ENCODE data around the gene PAX5. TPM values are rescaled to one million over a fixed set of nuclear protein-coding genes. Genes with fewer than 3 reads are reported as not detected.

PAX5 gene
- total RNA-seq, 2 donors from 2014 or later = 0.52 TPM; not detected in 1

GRCh38 chr9:37035648-37036370, 1.7 kb upstream of the PAX5 start:
- H3K4me1 ChIP-seq = peaks cover 38% of the 10 kb centered on the region
- TF ChIP-seq POLR2A (IDR thresholded peaks at IDR 0.05) (no peak), CTCF (IDR thresholded peaks at IDR 0.05) (no peak)
- peaks cover 0 to 3% (median 0%) of the 10 kb centered on the region in 3 donors for H3K9me3 ChIP-seq
- H3K27ac ChIP-seq = no peak overlapping the region
- no peaks in the 10 kb centered on the region for H3K36me3 ChIP-seq (replicated peaks in 1 of 2; ENCODE audit: insufficient read depth in 1 of 2, low read depth in 2 of 2)
- 16 to 17% methylated on average over 27 to 35 of the region's 35 CpGs for WGBS, 2 donors
- ATAC-seq = no peak
- no peak overlapping the region for H3K4me3 ChIP-seq
- intact Hi-C loops (cut with DNase I) = no loop called here
- H3K27me3 ChIP-seq = peaks cover 0 to 44% of the 10 kb centered on the region in 2 donors
- no peak for DNase-seq

GRCh38 chr9:37034938-37035647, 1.0 kb upstream of the PAX5 start:
- H3K27ac ChIP-seq = no peak overlapping the region
- intact Hi-C loops (cut with DNase I) = no loop called here

GRCh38 chr9:37034305-37034937, 353 bp upstream of the PAX5 start:
- no peak overlapping the region for H3K27ac ChIP-seq
- H3K4me1 ChIP-seq = peaks cover 50% of the 10 kb centered on the region
- H3K9me3 ChIP-seq = peaks cover 0 to 3% (median 0%) of the 10 kb centered on the region in 3 donors
- peaks cover 0 to 57% of the 10 kb centered on the region in 2 donors for H3K27me3 ChIP-seq
- WGBS, 2 donors = 3 to 7% methylated on average over 5 to 56 of the region's 56 CpGs
- TF ChIP-seq POLR2A (IDR thresholded peaks at IDR 0.05) (no peak), CTCF (IDR thresholded peaks at IDR 0.05) (peak in 2 of 7 experiments; percentile 14 to 16)
- ATAC-seq (peak; percentile 38), DNase-seq (peak in 1 of 4 donors; percentile 43)
- intact Hi-C loops (cut with DNase I) = no loop called here
- no peaks in the 10 kb centered on the region for H3K36me3 ChIP-seq (replicated peaks in 1 of 2; ENCODE audit: insufficient read depth in 1 of 2, low read depth in 2 of 2)
- no peak overlapping the region for H3K4me3 ChIP-seq

More at GRCh38 chr9:37034938-37035647, 1.0 kb upstream of the PAX5 start:
- H3K4me1 ChIP-seq = peaks cover 43% of the 10 kb centered on the region
- peaks cover 0 to 3% (median 0%) of the 10 kb centered on the region in 3 donors for H3K9me3 ChIP-seq
- DNase-seq (no peak), ATAC-seq (no peak)
- no peak for TF ChIP-seq CTCF (IDR thresholded peaks at IDR 0.05)
- no peak for TF ChIP-seq POLR2A (IDR thresholded peaks at IDR 0.05)
- 13 to 22% methylated on average over 14 to 27 of the region's 27 CpGs for WGBS, 2 donors
- H3K4me3 ChIP-seq = no peak overlapping the region
- H3K36me3 ChIP-seq (replicated peaks in 1 of 2; ENCODE audit: insufficient read depth in 1 of 2, low read depth in 2 of 2) = no peaks in the 10 kb centered on the region
- peaks cover 0 to 50% of the 10 kb centered on the region in 2 donors for H3K27me3 ChIP-seq

- Histone ChIP-seq H3K4me1 (peaks cover 51% of the 10 kb centered on the region), H3K27ac (no peak overlapping the region), H3K9me3 (peaks cover 0 to 3% (median 0%) of the 10 kb centered on the region in 3 donors), H3K36me3 (replicated peaks in 1 of 2; ENCODE audit: insufficient read depth in 1 of 2, low read depth in 2 of 2) (no peaks in the 10 kb centered on the region), H3K27me3 (peaks cover 0 to 59% of the 10 kb centered on the region in 2 donors), H3K4me3 (no peak overlapping the region)
- ATAC-seq = no peak
- TF ChIP-seq POLR2A (IDR thresholded peaks at IDR 0.05) (no peak), CTCF (IDR thresholded peaks at IDR 0.05) (no peak)
- DNase-seq = no peak
- WGBS, 2 donors = 46 to 55% methylated on average over 6 of the region's 6 CpGs
- intact Hi-C loops (cut with DNase I) = no loop called here
Observed at GRCh38 chr9:37033141-37033540, 927 bp downstream of the PAX5 start.
